ENCODE results near the gene CNOT6. TPM values are rescaled to one million over a fixed set of nuclear protein-coding genes. Genes with fewer than 3 reads are reported as not detected.

Gene CNOT6
- total and polyA plus RNA-seq, 10 of the 15 experiments (the other 5 are each of a cell fraction or from before 2014, with no cell fraction given): 3.8 to 22.1 (median 12.1) TPM

- no peak for TF ChIP-seq ELK1 (IDR thresholded peaks at IDR 0.05; ENCODE audit: low read depth, low read length)
These were observed 124.3 kb downstream of the CNOT6 start (continued) for GRCh38 chr5:180618487-180618828.

GRCh38 chr5:180618829-180619562 lies 124.8 kb downstream of the CNOT6 start:
- Histone ChIP-seq H3K36me3 (ENCODE audit: control insufficient read depth in 2 of 2, insufficient read depth in 2 of 2, low read length in 1 of 2) (no peaks in the 10 kb centered on the region), H2AFZ (ENCODE audit: control insufficient read depth, low read depth, low read length) (no peak overlapping the region), H3K4me1 (ENCODE audit: control insufficient read depth, insufficient read depth, low read length) (no peaks in the 10 kb centered on the region), H3K27ac (ENCODE audit: control insufficient read depth, insufficient read depth) (no peak overlapping the region), H3K9ac (ENCODE audit: control insufficient read depth, insufficient read depth, low read length) (no peak overlapping the region), H3K4me2 (ENCODE audit: control insufficient read depth, insufficient read depth) (no peak overlapping the region), H3K27me3 (replicated peaks in 1 of 2; ENCODE audit: control insufficient read depth in 2 of 2, insufficient read depth in 2 of 2, low read length in 1 of 2) (no peaks in the 10 kb centered on the region), H3K9me3 (replicated peaks; ENCODE audit: control insufficient read depth, insufficient read depth, low read length) (no peaks in the 10 kb centered on the region), H3K4me3 (no peak overlapping the region), H3K79me2 (ENCODE audit: control insufficient read depth, insufficient read depth, low read length) (no peaks in the 10 kb centered on the region), H4K20me1 (ENCODE audit: control insufficient read depth, insufficient read depth) (no peaks in the 10 kb centered on the region)
- no peak for DNase-seq (ENCODE audit: low read depth, low spot score)
- SMC1A ChIA-PET (ENCODE audit: uncharacterized antibody, unreplicated experiment): no interaction called here
- WGBS (ENCODE audit: insufficient coverage, insufficient replicate concordance, low lambda C conversion rate, missing lambda C conversion rate): 89% methylated on average over 42 of the region's 90 CpGs
- TF ChIP-seq BMI1 (IDR thresholded peaks at IDR 0.05; ENCODE audit: borderline replicate concordance) (no peak), FOXM1 (IDR thresholded peaks at IDR 0.05; ENCODE audit: low read depth, low read length) (no peak), FOXK2 (IDR thresholded peaks at IDR 0.05) (no peak), ZSCAN29 (IDR thresholded peaks at IDR 0.05) (no peak), BCL3 (IDR thresholded peaks at IDR 0.05; ENCODE audit: borderline replicate concordance, insufficient read depth, low read depth, low read length, poor library complexity, severe bottlenecking) (no peak), SMARCA5 (IDR thresholded peaks at IDR 0.05) (no peak)
- FAIRE-seq: no peak
- intact Hi-C loops (cut with micrococcal nuclease; ENCODE audit: unreplicated experiment): no loop called here
- RAD21 ChIA-PET (ENCODE audit: unreplicated experiment): no interaction called here
- POLR2A ChIA-PET: no interaction called here
- CTCF ChIA-PET: no interaction called here
- in situ Hi-C loops (cut with MboI): no loop called here
- ATAC-seq: no peak
- BruUV-seq (replicated peaks): no TSS peak

Data from GM12878 (cell line).